Measurements from ENCODE around the gene HSD3B7. TPM values are rescaled to one million over a fixed set of nuclear protein-coding genes. Genes with fewer than 3 reads are reported as not detected.

The HSD3B7 gene
- total RNA-seq, 1 donor from 2014 or later, result 14.9 TPM

DNA sequence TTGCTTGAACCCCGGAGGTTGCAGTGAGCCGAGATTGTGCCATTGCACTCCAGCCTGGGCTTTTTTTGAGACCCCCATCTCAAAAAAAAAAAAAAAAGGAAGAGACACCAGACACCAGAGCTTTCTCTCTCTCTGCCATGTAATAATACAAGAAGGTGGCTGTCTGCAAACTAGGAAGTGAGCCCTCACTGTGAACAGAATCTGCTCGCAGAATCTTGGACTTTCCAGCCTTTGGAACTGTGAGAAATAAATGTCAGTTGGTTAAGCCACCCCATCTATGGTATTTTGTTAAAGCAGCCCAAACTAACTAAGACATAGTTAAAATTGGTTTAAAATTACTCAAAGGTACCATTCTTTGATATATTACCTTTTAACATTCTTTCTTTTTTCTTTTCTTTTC, 35.5 kb downstream of the HSD3B7 start:
- DNase-seq (ENCODE audit: low read depth, low spot score), result no peak

DNA sequence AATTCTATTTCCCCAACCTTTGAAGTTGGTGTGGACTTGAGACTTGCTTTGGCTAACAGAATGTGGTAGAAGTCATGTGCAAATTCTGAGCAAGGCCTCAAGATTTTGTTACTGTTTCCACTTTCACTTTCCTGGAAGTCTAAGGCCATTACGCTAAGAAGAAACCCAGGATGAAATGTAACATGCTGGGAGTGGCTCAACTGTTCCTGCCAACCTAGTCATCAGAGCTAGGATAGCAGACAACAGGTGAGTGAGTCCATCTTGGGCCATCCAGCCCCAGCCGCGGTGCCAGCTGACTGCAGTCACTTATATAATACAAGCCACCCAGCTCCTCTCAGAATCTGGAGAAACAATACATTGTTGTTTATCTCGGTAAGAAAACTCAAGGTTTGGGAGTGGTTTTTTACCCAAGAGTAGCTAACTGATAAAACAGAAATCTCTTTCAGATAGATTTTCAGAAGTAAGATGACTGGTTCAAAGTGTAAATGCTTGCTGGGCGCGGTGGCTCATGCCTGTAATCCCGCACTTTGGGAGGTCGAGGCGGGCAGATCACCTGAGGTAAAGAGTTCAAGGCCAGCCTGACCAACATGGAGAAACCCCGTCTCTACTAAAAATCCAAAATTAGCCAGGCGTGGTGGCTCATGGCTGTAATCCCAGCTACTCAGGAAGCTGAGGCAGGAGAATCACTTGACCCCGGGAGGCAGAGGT, 37.7 kb downstream of the HSD3B7 start:
- DNase-seq (ENCODE audit: low read depth, low spot score), result no peak

DNA sequence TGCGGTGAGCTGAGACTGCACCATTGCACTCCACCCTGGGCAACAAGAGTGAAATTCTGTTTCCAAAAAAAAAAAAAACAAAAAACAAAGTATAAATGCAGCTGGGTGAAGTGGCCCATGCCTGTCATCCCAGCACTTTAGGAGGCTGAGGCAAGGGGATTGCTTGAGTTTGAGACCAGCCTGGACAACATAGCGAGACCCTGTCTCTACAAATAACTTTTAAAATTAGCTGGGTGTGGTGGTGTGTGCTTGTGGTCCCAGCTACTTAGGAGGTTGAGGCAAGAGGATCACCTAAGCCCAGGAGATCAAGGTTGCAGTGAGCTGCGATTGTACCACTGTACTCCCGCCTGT, 38.2 kb downstream of the HSD3B7 start:
- no peak for DNase-seq (ENCODE audit: low read depth, low spot score)

DNA sequence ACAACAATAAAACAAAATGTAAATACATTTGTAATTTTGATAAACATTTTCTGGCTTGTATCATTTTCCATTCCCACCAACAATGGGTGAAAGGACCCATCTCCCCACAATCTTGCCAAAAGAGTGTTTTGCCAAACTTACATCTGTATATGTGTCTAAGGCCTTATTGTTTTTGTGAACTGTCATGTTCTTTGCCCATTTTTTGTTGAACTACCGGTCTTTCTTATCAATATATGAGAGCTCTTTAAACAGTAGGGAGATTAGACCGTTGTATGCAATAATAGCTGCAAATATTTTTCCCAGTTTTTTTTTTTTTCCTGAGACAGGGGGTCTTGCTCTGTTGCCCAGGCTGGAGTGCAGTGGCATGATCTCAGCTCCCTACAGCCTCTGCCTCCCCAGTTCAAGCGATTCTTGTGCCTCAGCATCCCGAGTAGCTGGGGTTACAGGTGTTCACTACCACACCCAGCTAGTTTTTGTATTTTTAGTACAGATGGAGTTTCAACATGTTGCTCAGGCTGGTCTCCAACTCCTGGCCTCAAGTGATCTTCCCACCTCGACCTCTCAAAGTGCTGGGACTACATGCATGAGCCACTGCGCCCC, 38.7 kb downstream of the HSD3B7 start:
- no peak for DNase-seq (ENCODE audit: low read depth, low spot score)

DNA sequence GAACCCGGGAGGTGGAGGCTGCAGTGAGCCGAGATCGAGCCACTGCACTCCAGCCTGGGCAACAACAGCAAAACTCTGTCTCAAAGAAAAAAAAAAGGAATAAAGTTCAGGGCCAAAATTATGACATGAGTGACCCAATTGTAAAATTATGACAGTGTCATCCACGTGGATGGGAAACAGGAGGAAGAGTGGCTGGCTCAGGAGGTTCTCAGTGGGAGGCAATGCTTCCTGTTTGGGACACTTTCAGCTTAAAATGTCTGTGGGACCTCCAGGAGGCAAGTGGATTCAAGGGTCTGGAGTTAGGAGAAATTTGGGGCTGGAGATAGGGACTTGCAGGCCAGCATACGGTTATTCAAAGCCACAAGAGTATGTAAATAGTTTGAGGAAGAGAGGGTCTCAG, 40.3 kb downstream of the HSD3B7 start:
- DNase-seq (ENCODE audit: low read depth, low spot score), result no peak

DNA sequence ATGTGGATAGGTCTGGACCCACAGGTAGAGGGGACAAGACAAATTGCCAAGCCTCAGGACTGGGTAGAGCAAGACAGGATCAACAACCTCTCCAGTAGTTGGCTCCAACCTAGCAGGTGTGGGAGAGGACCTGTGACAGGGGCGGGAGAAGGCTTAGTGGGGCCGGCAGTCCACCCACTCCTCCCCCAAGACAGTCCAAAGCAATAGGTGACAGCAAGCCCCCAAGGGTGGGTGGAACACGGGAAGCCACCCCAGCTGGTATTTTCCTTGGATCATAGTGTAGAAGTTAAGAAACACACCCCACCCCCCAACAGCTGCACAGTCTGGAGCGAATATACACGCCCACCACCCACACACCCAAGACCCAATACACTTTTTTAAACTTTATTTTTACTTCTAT, 44.3 kb downstream of the HSD3B7 start:
- no peak for DNase-seq (ENCODE audit: low read depth, low spot score)

DNA sequence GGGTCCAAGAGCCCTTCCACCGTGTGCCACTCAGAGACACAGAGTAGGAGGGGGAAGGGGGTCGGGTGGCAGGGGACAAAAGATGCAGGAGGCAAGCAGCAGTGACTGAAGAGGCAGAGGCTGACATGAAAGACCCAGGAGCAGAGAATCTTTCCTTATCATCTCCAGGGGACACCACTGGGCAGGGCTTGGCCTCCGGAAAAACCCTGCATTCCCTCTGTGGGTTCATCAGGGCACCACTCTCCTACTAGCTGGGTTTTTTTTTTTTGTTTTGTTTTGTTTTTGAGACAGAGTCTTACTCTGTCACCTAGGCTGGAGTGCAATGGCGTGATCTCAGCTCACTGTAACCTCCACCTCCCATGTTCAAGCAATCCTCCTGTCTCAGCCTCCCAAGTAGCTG, 46.3 kb downstream of the HSD3B7 start:
- no peak for DNase-seq (ENCODE audit: low read depth, low spot score)

DNA sequence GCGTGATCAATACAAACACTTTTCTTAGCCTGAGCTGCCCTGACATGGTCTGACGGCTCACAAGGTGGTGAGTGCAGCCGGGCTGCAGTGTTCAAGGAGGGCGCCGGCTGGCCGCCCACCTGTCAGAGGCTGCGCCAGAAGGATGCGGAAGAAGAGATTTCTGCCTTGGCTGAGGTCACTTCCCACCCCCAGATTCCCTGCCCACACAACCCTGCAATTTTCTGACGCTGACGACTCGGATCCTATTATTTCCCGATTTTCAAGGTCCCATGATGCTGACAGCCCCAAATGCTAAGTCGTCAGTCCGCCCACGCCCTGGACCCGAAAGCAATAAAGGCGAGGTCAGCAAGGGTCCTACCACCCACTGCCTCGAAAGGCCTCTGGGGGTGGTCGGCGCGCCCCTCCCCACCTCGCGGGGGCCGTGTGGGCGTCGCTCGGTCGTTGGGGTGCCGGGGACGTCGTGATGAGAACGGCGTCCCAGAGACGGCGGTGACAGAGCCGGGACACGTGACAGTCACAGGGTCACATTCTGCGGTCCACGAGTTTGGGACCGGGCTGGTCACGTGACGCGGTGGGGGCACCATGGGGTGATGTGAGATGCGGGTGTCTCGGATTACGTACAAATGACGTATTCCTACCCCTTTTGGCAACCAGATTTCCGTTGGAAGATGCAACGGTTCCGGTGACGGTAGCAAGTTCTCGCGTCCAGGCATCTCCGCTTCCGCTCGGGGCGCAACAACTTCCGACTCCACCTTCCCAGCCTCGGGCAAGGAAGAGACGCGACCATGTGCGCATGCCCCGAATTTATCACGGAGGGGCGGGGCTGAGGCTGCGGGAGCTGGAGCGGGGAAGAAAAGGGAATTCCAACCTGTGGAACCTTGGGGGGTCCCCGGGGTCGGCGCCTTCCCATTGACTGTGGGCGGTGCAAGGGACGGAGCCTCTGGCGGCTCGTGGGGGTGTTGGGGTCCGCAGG, 48.0 kb downstream of the HSD3B7 start, which contains the start of gene STX4:
STX4 (plus strand) TSS at position 823 of the 973 bp plus-strand sequence. CDS start 248 bp downstream, outside the sequence.
- peak; percentile 88 for DNase-seq (ENCODE audit: low read depth, low spot score)

DNA sequence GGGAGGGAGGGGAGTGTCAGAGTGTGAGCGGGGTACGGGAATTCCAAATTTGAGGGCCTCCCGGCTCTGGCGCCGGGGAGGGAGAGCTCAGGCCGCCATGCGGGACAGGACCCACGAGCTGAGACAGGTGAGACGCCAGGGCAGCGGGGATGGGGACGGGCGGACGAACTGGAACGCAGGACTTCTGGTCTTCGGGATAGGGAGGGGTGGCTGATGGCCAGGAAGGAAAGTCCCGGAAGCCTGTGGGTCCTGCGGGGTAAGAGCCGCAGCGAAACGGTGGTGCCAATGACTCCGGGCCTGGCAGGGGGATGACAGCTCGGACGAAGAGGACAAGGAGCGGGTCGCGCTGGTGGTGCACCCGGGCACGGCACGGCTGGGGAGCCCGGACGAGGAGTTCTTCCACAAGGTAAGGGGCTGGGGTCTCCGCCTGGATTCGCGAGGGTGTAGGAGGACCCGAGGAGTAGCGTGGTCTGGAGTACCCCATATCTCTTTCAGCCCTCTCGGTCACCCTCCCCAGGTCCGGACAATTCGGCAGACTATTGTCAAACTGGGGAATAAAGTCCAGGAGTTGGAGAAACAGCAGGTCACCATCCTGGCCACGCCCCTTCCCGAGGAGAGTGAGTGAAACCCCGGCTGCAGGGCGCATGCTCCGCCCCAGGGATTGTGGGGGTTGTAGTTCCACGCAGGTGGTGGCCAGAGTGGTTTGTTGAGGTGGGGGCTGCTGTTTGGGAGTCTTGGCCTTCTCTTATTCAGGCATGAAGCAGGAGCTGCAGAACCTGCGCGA, 48.9 kb downstream of the HSD3B7 start:
- peak; percentile 48 for DNase-seq (ENCODE audit: low read depth, low spot score)

DNA sequence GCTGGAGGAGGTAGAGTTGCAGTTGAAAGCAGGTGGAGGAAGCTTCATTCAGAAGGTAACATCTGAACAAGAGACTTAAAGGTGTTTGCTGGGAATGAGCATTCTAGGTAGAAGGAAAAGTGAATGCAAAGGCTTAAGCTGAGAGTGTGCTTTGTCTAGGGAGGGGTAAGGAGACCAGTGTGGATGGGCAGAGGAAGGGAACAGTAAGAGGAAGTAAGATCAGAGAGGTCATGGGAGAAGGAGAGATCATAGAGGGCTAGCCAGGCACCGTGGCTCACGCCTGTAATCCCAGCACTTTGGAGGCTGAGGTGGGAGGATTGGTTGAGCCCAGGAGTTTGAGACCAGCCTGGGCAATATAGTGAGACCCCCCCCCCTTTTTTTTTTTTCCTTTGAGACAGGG, 51.7 kb downstream of the HSD3B7 start:
- no peak for DNase-seq (ENCODE audit: low read depth, low spot score)

Other genes with a start within 250 kb of the HSD3B7 start
- gene PHKG2, start 236.8 kb upstream of the HSD3B7 start, total RNA-seq, result 20.9 and 21.2 TPM in 2 replicates
- gene CFAP119, start 223.1 kb upstream of the HSD3B7 start, total RNA-seq, result 1.3 and 1.6 TPM in 2 replicates
- 63.8 and 99.4 TPM in 2 replicates for gene RNF40, start 222.9 kb upstream of the HSD3B7 start, total RNA-seq
- gene ZNF629, start 198.0 kb upstream of the HSD3B7 start, total RNA-seq, result 6.1 and 7.8 TPM in 2 replicates
- gene BCL7C, start 91.1 kb upstream of the HSD3B7 start, total RNA-seq, result 28.8 and 30.7 TPM in 2 replicates
- 0.20 and 0.21 TPM in 2 replicates for gene CTF1, start 88.6 kb upstream of the HSD3B7 start, total RNA-seq
- 27.0 and 29.7 TPM in 2 replicates for gene FBXL19, start 61.6 kb upstream of the HSD3B7 start, total RNA-seq
- gene ORAI3, start 36.1 kb upstream of the HSD3B7 start, total RNA-seq, result 12.4 and 19.5 TPM in 2 replicates
- gene SETD1A, start 27.5 kb upstream of the HSD3B7 start, total RNA-seq, result 2.2 and 2.4 TPM in 2 replicates
- gene STX1B, start 25.4 kb downstream of the HSD3B7 start, total RNA-seq, result 0.33 and 0.39 TPM in 2 replicates
- gene STX4, start 48.4 kb downstream of the HSD3B7 start, total RNA-seq, result 32.0 and 32.5 TPM in 2 replicates
- gene ZNF668, start 89.0 kb downstream of the HSD3B7 start, total RNA-seq, result 6.8 and 9.2 TPM in 2 replicates
- 13.8 and 14.1 TPM in 2 replicates for gene ZNF646, start 89.2 kb downstream of the HSD3B7 start, total RNA-seq
- 0.92 TPM in 2 replicates for gene PRSS53, start 103.7 kb downstream of the HSD3B7 start, total RNA-seq
- 53.6 and 78.7 TPM in 2 replicates for gene VKORC1, start 109.6 kb downstream of the HSD3B7 start, total RNA-seq
- gene BCKDK, start 123.2 kb downstream of the HSD3B7 start, total RNA-seq, result 19.8 and 20.2 TPM in 2 replicates
- 39.5 and 40.4 TPM in 2 replicates for gene KAT8, start 132.5 kb downstream of the HSD3B7 start, total RNA-seq
- not detected in 2 replicates for gene PRSS8, start 150.5 kb downstream of the HSD3B7 start, total RNA-seq
- 0.40 and 0.49 TPM in 2 replicates for gene PRSS36, start 164.9 kb downstream of the HSD3B7 start, total RNA-seq
- gene FUS, start 194.9 kb downstream of the HSD3B7 start, total RNA-seq, result 42.0 and 61.1 TPM in 2 replicates
- 68.2 and 81.8 TPM in 2 replicates for gene PYCARD, start 217.6 kb downstream of the HSD3B7 start, total RNA-seq
- 0.04 TPM in 1 of 2 replicates, not detected in the other for gene TRIM72, start 228.9 kb downstream of the HSD3B7 start, total RNA-seq
- not detected in 2 replicates for gene PYDC1, start 231.9 kb downstream of the HSD3B7 start, total RNA-seq